ENCODE measurements around the gene MRAP2. TPM values are rescaled to one million over a fixed set of nuclear protein-coding genes. Genes with fewer than 3 reads are reported as not detected.

MRAP2 gene
- total RNA-seq, 2 experiments from 2014 or later = not detected

DNA sequence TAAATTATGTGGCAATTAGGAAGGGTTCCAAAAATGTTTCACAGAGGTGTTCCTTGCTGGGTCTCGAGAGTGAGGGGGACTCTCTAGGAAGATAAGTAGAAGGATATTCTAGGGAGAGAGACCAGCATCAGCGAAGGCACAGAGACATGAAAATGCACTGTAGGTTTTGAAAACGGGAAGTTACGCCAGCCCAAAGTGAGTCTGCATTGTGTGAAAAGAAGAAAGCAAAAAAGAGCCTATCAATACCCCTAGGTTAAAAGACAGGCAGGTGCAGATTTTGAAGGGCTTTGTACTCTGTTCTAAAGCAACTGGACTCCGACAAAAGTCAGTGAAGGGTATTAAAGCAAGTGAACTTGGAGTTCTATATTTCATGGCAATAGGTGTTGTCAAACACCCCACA lies 25.7 kb upstream of the MRAP2 start:
- Histone ChIP-seq H3K4me2 (ENCODE audit: low read length) (no peak overlapping the region), H4K20me1 (ENCODE audit: insufficient read depth, low read length) (no peaks in the 10 kb centered on the region), H3K27ac (ENCODE audit: low read depth, low read length, poor library complexity, severe bottlenecking) (no peak overlapping the region), H3K4me3 (ENCODE audit: low read depth, low read length, poor library complexity, severe bottlenecking) (no peak overlapping the region), H3K9me3 (ENCODE audit: low read length) (no peaks in the 10 kb centered on the region), H3K79me2 (ENCODE audit: insufficient read depth, low read depth, low read length) (no peaks in the 10 kb centered on the region), H2AFZ (ENCODE audit: low read length) (no peak overlapping the region), H3K9me2 (ENCODE audit: insufficient read depth, low read length) (no peaks in the 10 kb centered on the region), H3K4me1 (ENCODE audit: insufficient read depth, low read length, poor library complexity, severe bottlenecking) (no peaks in the 10 kb centered on the region), H3K36me3 (ENCODE audit: insufficient read depth, low read length) (no peaks in the 10 kb centered on the region)
- no peak for DNase-seq (ENCODE audit: low spot score)
- BruUV-seq (replicated peaks) = no TSS peak
- intact Hi-C loops (cut with micrococcal nuclease; ENCODE audit: unreplicated experiment) = no loop called here
- POLR2A ChIA-PET = no interaction called here
- CTCF ChIA-PET (ENCODE audit: unreplicated experiment) = no interaction called here
- TF ChIP-seq, protein P1, sequence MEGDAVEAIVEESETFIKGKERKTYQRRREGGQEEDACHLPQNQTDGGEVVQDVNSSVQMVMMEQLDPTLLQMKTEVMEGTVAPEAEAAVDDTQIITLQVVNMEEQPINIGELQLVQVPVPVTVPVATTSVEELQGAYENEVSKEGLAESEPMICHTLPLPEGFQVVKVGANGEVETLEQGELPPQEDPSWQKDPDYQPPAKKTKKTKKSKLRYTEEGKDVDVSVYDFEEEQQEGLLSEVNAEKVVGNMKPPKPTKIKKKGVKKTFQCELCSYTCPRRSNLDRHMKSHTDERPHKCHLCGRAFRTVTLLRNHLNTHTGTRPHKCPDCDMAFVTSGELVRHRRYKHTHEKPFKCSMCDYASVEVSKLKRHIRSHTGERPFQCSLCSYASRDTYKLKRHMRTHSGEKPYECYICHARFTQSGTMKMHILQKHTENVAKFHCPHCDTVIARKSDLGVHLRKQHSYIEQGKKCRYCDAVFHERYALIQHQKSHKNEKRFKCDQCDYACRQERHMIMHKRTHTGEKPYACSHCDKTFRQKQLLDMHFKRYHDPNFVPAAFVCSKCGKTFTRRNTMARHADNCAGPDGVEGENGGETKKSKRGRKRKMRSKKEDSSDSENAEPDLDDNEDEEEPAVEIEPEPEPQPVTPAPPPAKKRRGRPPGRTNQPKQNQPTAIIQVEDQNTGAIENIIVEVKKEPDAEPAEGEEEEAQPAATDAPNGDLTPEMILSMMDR (conservative IDR thresholded peaks at IDR 0.05; ENCODE audit: low read length) = no peak
- no peak for TF ChIP-seq EZH2phosphoT487 (IDR thresholded peaks at IDR 0.05; ENCODE audit: borderline replicate concordance, low read depth, low read length)

DNA sequence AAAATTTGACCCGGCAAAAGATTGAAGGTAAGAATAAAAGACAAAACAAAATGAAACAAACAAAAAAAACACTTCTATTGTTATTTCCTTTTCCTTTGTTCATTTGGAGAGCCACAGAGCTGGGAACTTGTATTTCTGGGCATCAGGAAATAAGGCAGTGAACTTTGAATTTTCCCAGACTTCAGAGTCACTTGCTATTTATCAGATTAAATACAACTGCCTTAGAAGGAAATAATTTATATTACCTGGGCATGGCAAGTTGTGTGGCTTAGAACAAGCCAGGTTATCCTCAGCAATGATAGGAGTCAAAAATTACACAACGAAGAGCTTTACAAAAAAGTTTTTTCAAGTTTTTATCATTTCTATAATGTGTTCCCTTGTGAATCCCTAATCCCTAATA lies 20.2 kb upstream of the MRAP2 start:
- Histone ChIP-seq H2AFZ (ENCODE audit: low read length) (no peak overlapping the region), H3K9me2 (ENCODE audit: insufficient read depth, low read length) (no peaks in the 10 kb centered on the region), H3K27ac (ENCODE audit: low read depth, low read length, poor library complexity, severe bottlenecking) (no peak overlapping the region), H3K4me3 (ENCODE audit: low read depth, low read length, poor library complexity, severe bottlenecking) (no peak overlapping the region), H3K79me2 (ENCODE audit: insufficient read depth, low read depth, low read length) (no peaks in the 10 kb centered on the region), H3K4me1 (ENCODE audit: insufficient read depth, low read length, poor library complexity, severe bottlenecking) (no peaks in the 10 kb centered on the region), H4K20me1 (ENCODE audit: insufficient read depth, low read length) (no peaks in the 10 kb centered on the region), H3K4me2 (ENCODE audit: low read length) (no peak overlapping the region), H3K36me3 (ENCODE audit: insufficient read depth, low read length) (no peaks in the 10 kb centered on the region), H3K9me3 (ENCODE audit: low read length) (no peaks in the 10 kb centered on the region)
- ChIA-PET POLR2A (no interaction called here), CTCF (ENCODE audit: unreplicated experiment) (no interaction called here)
- TF ChIP-seq, protein P1 (conservative IDR thresholded peaks at IDR 0.05; ENCODE audit: low read length) = no peak
- TF ChIP-seq EZH2phosphoT487 (IDR thresholded peaks at IDR 0.05; ENCODE audit: borderline replicate concordance, low read depth, low read length) = no peak
- intact Hi-C loops (cut with micrococcal nuclease; ENCODE audit: unreplicated experiment) = no loop called here
- BruUV-seq (replicated peaks) = no TSS peak
- DNase-seq (ENCODE audit: low spot score) = no peak

DNA sequence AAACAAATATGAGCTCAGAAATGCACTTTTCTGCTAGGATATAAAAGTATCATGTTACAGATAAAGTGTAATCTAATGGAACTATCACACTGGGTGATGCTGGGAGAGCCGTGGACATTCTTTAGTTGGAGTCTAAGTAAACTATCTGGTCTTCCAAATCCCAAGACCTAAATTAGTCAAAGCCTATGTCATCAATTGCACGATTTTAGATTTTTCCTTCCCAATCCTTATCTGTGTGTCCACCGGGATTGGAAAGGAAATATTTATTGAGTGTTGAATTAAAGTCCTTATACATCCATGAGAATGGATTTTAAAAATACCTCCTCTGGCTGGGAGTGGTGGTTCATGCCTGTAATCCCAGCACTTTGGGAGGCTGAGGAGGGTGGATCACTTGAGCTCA lies 19.6 kb upstream of the MRAP2 start:
- Histone ChIP-seq H3K4me3 (ENCODE audit: low read depth, low read length, poor library complexity, severe bottlenecking) (no peak overlapping the region), H3K4me2 (ENCODE audit: low read length) (no peak overlapping the region), H3K9me3 (ENCODE audit: low read length) (no peaks in the 10 kb centered on the region), H3K27ac (ENCODE audit: low read depth, low read length, poor library complexity, severe bottlenecking) (no peak overlapping the region), H3K36me3 (ENCODE audit: insufficient read depth, low read length) (no peaks in the 10 kb centered on the region), H3K4me1 (ENCODE audit: insufficient read depth, low read length, poor library complexity, severe bottlenecking) (no peaks in the 10 kb centered on the region), H3K79me2 (ENCODE audit: insufficient read depth, low read depth, low read length) (no peaks in the 10 kb centered on the region), H3K9me2 (ENCODE audit: insufficient read depth, low read length) (no peaks in the 10 kb centered on the region), H4K20me1 (ENCODE audit: insufficient read depth, low read length) (no peaks in the 10 kb centered on the region), H2AFZ (ENCODE audit: low read length) (no peak overlapping the region)
- no peak for TF ChIP-seq EZH2phosphoT487 (IDR thresholded peaks at IDR 0.05; ENCODE audit: borderline replicate concordance, low read depth, low read length)
- TF ChIP-seq, protein P1 (conservative IDR thresholded peaks at IDR 0.05; ENCODE audit: low read length) = no peak
- intact Hi-C loops (cut with micrococcal nuclease; ENCODE audit: unreplicated experiment) = no loop called here
- ChIA-PET POLR2A (interaction anchor here (0.7 kb wide), 1 partner anchor 60 kb away, joined by 4 read pairs; no protein-coding TSS in a partner anchor), CTCF (ENCODE audit: unreplicated experiment) (no interaction called here)
- no peak for DNase-seq (ENCODE audit: low spot score)
- BruUV-seq (replicated peaks) = no TSS peak

All from OCI-LY7 (cell line).